Osteocyte (in vitro differentiated cells): ENCODE results near the gene SLC17A9. TPM values are rescaled to one million over a fixed set of nuclear protein-coding genes. Genes with fewer than 3 reads are reported as not detected.

ENCODE experiments used
- DNase-seq: peaks from one replicate; pipeline ENCODE4 v3.0.0; 2021; ENCODE audit warnings: mixed read lengths; ENCODE audit not compliant: unreplicated experiment; ENCODE audit errors: extremely low spot score
- H3K27ac Mint-ChIP-seq: one replicate; pipeline ENCODE4 v1.8.0; 2021; ENCODE audit warnings: mild to moderate bottlenecking, mixed read lengths; ENCODE audit not compliant: unreplicated experiment
- H3K27me3 Mint-ChIP-seq: one replicate; pipeline ENCODE4 v1.8.0; 2021; ENCODE audit warnings: mixed read lengths; ENCODE audit not compliant: unreplicated experiment
- H3K36me3 Mint-ChIP-seq: one replicate; pipeline ENCODE4 v1.8.0; 2021; ENCODE audit warnings: mixed read lengths; ENCODE audit not compliant: unreplicated experiment
- H3K4me1 Mint-ChIP-seq: one replicate; pipeline ENCODE4 v1.8.0; 2021; ENCODE audit warnings: mixed read lengths; ENCODE audit not compliant: unreplicated experiment
- H3K4me3 Mint-ChIP-seq: one replicate; pipeline ENCODE4 v1.8.0; 2021; ENCODE audit warnings: mild to moderate bottlenecking, moderate library complexity, mixed read lengths; ENCODE audit not compliant: unreplicated experiment
- H3K9me3 Mint-ChIP-seq: one replicate; pipeline ENCODE4 v1.8.0; 2021; ENCODE audit warnings: mixed read lengths; ENCODE audit not compliant: unreplicated experiment
- CTCF ChIP-seq: fragments of 200-600 bp; sonication (generic); IDR thresholded peaks from 2 replicates; pipeline ENCODE4 v1.5.0; 2021; ENCODE audit warnings: antibody characterized with exemption, mild to moderate bottlenecking, moderate library complexity
- total RNA-seq: library from RNA; stranded (reverse); gene quantifications from 2 replicates; pipeline ENCODE4 v1.2.1, GENCODE V29; 2021

SLC17A9 gene
- total RNA-seq, 1 donor from 2014 or later, result not detected

- peaks cover 51% of the 10 kb centered on the region for H3K4me1 Mint-ChIP-seq
- peak overlapping the region; percentile 88 for H3K27ac Mint-ChIP-seq
- no peaks in the 10 kb centered on the region for H3K27me3 Mint-ChIP-seq
- no peak for TF ChIP-seq CTCF
- no peaks in the 10 kb centered on the region for H3K36me3 Mint-ChIP-seq
- no peaks in the 10 kb centered on the region for H3K9me3 Mint-ChIP-seq
- H3K4me3 Mint-ChIP-seq, result peak overlapping the region; percentile 81
- no peak for DNase-seq
Observed at GRCh38 chr20:62928246-62928939, 24.1 kb upstream of the SLC17A9 start.

DNA sequence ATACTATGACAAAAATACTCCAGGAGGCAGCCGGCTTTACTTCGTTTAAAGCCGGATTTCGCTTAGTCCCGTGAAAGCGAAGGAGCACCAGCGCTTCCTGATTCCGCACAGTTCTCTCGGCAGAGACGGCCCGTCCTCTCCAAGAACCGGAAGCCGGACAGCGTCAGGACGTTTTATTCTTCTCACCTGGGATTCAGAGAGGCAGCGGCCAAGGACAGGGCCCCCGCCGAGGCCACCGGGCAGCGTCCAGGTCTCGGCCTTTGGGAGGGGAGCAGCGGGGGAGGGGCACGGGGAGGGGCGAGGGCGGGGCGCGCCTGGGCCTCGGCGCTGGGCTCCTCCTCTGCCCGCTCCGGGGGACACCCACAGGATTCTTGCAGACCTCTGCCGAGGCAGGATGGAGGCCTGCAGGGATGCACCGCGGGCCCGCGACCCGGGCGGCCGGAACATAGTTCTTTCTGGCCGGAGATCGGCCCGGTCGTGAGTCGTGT lies 23.4 kb upstream of the SLC17A9 start:
- peak overlapping the region; percentile 81 for H3K4me3 Mint-ChIP-seq
- H3K36me3 Mint-ChIP-seq, result no peaks in the 10 kb centered on the region
- TF ChIP-seq CTCF, result no peak
- H3K4me1 Mint-ChIP-seq, result peaks cover 44% of the 10 kb centered on the region
- peak overlapping the region; percentile 88 for H3K27ac Mint-ChIP-seq
- H3K27me3 Mint-ChIP-seq, result no peaks in the 10 kb centered on the region
- no peaks in the 10 kb centered on the region for H3K9me3 Mint-ChIP-seq
- DNase-seq, result no peak

GRCh38 chr20:62931464-62931863 lies 21.0 kb upstream of the SLC17A9 start:
- no peaks in the 10 kb centered on the region for H3K9me3 Mint-ChIP-seq
- H3K27me3 Mint-ChIP-seq, result no peaks in the 10 kb centered on the region
- no peak overlapping the region for H3K4me3 Mint-ChIP-seq
- peaks cover 32% of the 10 kb centered on the region for H3K4me1 Mint-ChIP-seq
- no peak for TF ChIP-seq CTCF
- H3K27ac Mint-ChIP-seq, result no peak overlapping the region
- no peak for DNase-seq
- H3K36me3 Mint-ChIP-seq, result no peaks in the 10 kb centered on the region

GRCh38 chr20:62933966-62934365 lies 18.5 kb upstream of the SLC17A9 start:
- Mint-ChIP-seq H3K4me1 (peaks cover 24% of the 10 kb centered on the region), H3K27me3 (no peaks in the 10 kb centered on the region), H3K27ac (no peak overlapping the region), H3K4me3 (no peak overlapping the region), H3K9me3 (no peaks in the 10 kb centered on the region), H3K36me3 (no peaks in the 10 kb centered on the region)
- no peak for TF ChIP-seq CTCF
- no peak for DNase-seq

DNA sequence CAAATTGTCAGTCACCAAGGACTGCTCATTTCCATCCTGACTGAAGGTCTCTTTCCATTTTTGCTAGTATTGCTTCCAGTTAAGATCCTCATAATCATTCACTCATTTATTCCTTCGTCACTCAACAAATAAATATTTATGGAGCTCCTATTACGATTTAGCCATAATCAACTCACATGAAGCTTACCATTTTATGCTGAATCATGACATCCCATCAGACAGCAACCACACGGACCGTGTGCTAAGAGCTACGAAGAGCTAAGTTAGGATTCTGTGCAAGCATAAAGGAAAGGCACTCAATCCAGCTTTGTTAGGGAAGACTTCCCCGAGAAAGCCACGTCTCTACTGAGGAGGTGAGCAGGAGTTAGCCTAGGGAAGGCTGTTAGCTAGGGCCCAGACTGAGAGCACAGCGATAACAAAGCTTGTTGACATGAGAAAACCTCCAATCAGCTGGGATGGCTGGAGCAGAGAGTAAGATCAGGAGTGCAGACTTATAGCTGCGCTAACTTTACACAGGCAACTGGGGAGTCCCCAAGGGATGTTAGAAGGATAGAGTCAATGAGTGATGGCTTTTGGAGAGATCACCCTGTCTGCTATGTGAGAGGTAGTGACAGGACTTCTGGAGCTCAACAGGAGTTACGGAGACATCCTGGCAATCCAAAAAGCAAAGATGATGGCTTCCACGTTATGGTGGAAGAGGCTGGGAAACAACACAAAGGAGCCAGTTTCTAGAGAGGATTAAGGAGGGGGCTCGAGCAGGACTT lies 17.1 kb upstream of the SLC17A9 start:
- Mint-ChIP-seq H3K9me3 (no peaks in the 10 kb centered on the region), H3K4me3 (no peak overlapping the region), H3K27ac (no peak overlapping the region), H3K36me3 (no peaks in the 10 kb centered on the region), H3K4me1 (peaks cover 25% of the 10 kb centered on the region), H3K27me3 (no peaks in the 10 kb centered on the region)
- TF ChIP-seq CTCF, result no peak
- no peak for DNase-seq
